Upper lobe of left lung (tissue), 4 donors: Measurements from ENCODE around the gene BANP.
"Not testable (repeated sequence)": the region's sequence is repeated elsewhere in the genome, so short reads cannot be mapped to it uniquely, and the experiment has no call there.

Experiments used
- CTCF ChIP-seq, 6 experiments: fragments of 450-650 bp in 4 of 6; fragments of 200-600 bp in 2 of 6; sonication (generic) in 2 of 6; IDR thresholded peaks; one replicate each; pipeline ENCODE4 v1.5.1; 2016 to 2019; ENCODE audit warnings: antibody characterized with exemption in 6 of 6
- EP300 ChIP-seq, 4 donors: sonication (generic); formaldehyde crosslinking; IDR thresholded peaks; one replicate each; pipeline ENCODE4 v1.5.1; 2017; ENCODE audit warnings: antibody characterized with exemption in 4 of 4, control low read depth in 2 of 4
- POLR2A ChIP-seq, 4 donors: fragments of 450-650 bp; IDR thresholded peaks; one replicate each; pipeline ENCODE4 v1.5.1; 2016 to 2017; ENCODE audit warnings: antibody characterized with exemption in 4 of 4, mild to moderate bottlenecking in 2 of 4
- POLR2AphosphoS5 ChIP-seq, 2 donors: sonication (generic); formaldehyde crosslinking; IDR thresholded peaks; one replicate each; pipeline ENCODE4 v1.5.1; 2017; ENCODE audit warnings: antibody characterized with exemption in 2 of 2

GRCh38 chr16:87988596-87988995, 37.4 kb downstream of the BANP start:
- not testable (repeated sequence) for TF ChIP-seq POLR2A, CTCF, EP300, POLR2AphosphoS5 (IDR thresholded peaks at IDR 0.05)
